SK-N-SH treated with all-trans-retinoic acid at 6 μM for 48 hours (cell line): Measurements from ENCODE around the gene TMEM53.

ENCODE experiments used
- ARNTL ChIP-seq: fragments of 450-650 bp; formaldehyde crosslinking; IDR thresholded peaks from 2 replicates; pipeline ENCODE4 v1.5.0; 2020; ENCODE audit warnings: low read depth, mild to moderate bottlenecking, moderate library complexity, borderline replicate concordance
- CREB5 ChIP-seq: fragments of 250-450 bp; sonication (Bioruptor Pico); IDR thresholded peaks from 2 replicates; pipeline ENCODE4 v1.5.1; 2020; ENCODE audit warnings: low read depth, mild to moderate bottlenecking, moderate library complexity
- PATZ1 ChIP-seq: fragments of 250-450 bp; sonication (Bioruptor Pico); IDR thresholded peaks from 2 replicates; pipeline ENCODE4 v1.8.0; 2020; ENCODE audit warnings: mild to moderate bottlenecking, moderate library complexity, borderline replicate concordance
- ZFP30 ChIP-seq: fragments of 450-650 bp; formaldehyde crosslinking; IDR thresholded peaks from 2 replicates; pipeline ENCODE4 v1.5.0; 2022; ENCODE audit warnings: mild to moderate bottlenecking, moderate library complexity

GRCh38 chr1:44663417-44663816 is 10.9 kb downstream of the TMEM53 start:
- TF ChIP-seq CREB5 (CRISPR knock-in tag) (no peak), ARNTL (CRISPR knock-in tag) (no peak), PATZ1 (no peak), ZFP30 (CRISPR knock-in tag) (no peak)
